SK-N-SH (cell line): ENCODE data around the gene SLC66A2. TPM values are rescaled to one million over a fixed set of nuclear protein-coding genes. Genes with fewer than 3 reads are reported as not detected.

Experiments
- CTCF ChIA-PET: fragments of 300-600, 350-600 bp; formaldehyde crosslinking; extraction: SDS; loops from one replicate; lab custom pipeline; 2021; lab: Yijun Ruan, JAX
- POLR2A ChIA-PET: fragments of 350-600 bp; sonication (Branson Sonifier 250); formaldehyde crosslinking; extraction: SDS; loops from one replicate; lab custom pipeline; 2020; ENCODE audit warnings: antibody characterized with exemption, inconsistent platforms; lab: Yijun Ruan, JAX
- DNase-seq: peaks from one replicate; pipeline ENCODE4 v3.0.0; 2012
- H2AFZ ChIP-seq: fragments of 200-600 bp; sonication (generic); 2 replicates; pipeline ENCODE4 v1.8.1; 2016; ENCODE audit warnings: antibody characterized with exemption, mild to moderate bottlenecking, low read depth
- H3F3A ChIP-seq: fragments of 200-600 bp; sonication (generic); replicated peaks from 2 replicates; pipeline ENCODE3; 2016; ENCODE audit warnings: antibody characterized with exemption, mild to moderate bottlenecking; ENCODE audit not compliant: insufficient read depth
- H3K27ac ChIP-seq, 2 experiments: fragments of 200-500 bp in 1 of 2; fragments of 200-600 bp in 1 of 2; sonication (Bioruptor generic) in 1 of 2; sonication (generic), shearing (Covaris generic) in 1 of 2; 2 replicates each; pipeline versions ENCODE4 v1.5.1 to v1.6.1; 2014 to 2016; ENCODE audit warnings: low read depth in 2 of 2, inconsistent platforms in 1 of 2, low read length in 1 of 2, mild to moderate bottlenecking in 1 of 2, mixed read lengths in 1 of 2
- H3K27me3 ChIP-seq: fragments of 200-600 bp; sonication (generic), shearing (Covaris generic); 2 replicates; pipeline ENCODE4 v1.6.1; 2016; ENCODE audit warnings: mixed run types; ENCODE audit not compliant: insufficient read depth
- H3K36me3 ChIP-seq, 2 experiments: fragments of 200-500 bp in 1 of 2; fragments of 200-600 bp in 1 of 2; sonication (Bioruptor generic) in 1 of 2; sonication (generic) in 1 of 2; replicated peaks in 1 of 2; 2 replicates each; pipeline versions ENCODE3 to v1.5.1; 2014 to 2016; ENCODE audit warnings: low read length in 1 of 2, mild to moderate bottlenecking in 1 of 2; ENCODE audit not compliant: insufficient read depth in 2 of 2, control insufficient read depth in 1 of 2
- H3K4me1 ChIP-seq, 2 experiments: fragments of 200-500 bp in 1 of 2; fragments of 200-600 bp in 1 of 2; sonication (Bioruptor generic) in 1 of 2; sonication (generic), shearing (Covaris generic) in 1 of 2; 2 replicates each; pipeline versions ENCODE4 v1.5.1 to v1.6.1; 2014 to 2016; ENCODE audit warnings: low read depth in 1 of 2, low read length in 1 of 2, mixed run types in 1 of 2; ENCODE audit not compliant: insufficient read depth in 2 of 2, control insufficient read depth in 1 of 2
- H3K4me2 ChIP-seq: fragments of 200-600 bp; sonication (generic), shearing (Covaris generic); 2 replicates; pipeline ENCODE4 v1.6.1; 2017; ENCODE audit warnings: mixed run types
- H3K4me3 ChIP-seq, 2 experiments: fragments of 200-500 bp in 1 of 2; fragments of 200-600 bp in 1 of 2; sonication (Bioruptor generic) in 1 of 2; sonication (generic), shearing (Covaris generic) in 1 of 2; 2 replicates each; pipeline versions ENCODE4 v1.5.1 to v1.8.1; 2014 to 2016; ENCODE audit warnings: low read depth in 2 of 2, inconsistent platforms in 1 of 2, low read length in 1 of 2, mild to moderate bottlenecking in 1 of 2, mixed read lengths in 1 of 2, moderate library complexity in 1 of 2
- H3K79me2 ChIP-seq: fragments of 200-600 bp; sonication (generic); 2 replicates; pipeline ENCODE4 v1.8.1; 2017; ENCODE audit warnings: mild to moderate bottlenecking; ENCODE audit not compliant: insufficient read depth
- H3K9ac ChIP-seq: fragments of 200-600 bp; sonication (generic); 2 replicates; pipeline ENCODE4 v1.6.1; 2017; ENCODE audit warnings: mixed run types
- H3K9me2 ChIP-seq: fragments of 200-600 bp; sonication (generic); 2 replicates; pipeline ENCODE4 v1.6.1; 2017; ENCODE audit warnings: mixed run types
- H3K9me3 ChIP-seq: fragments of 200-600 bp; sonication (generic); 2 replicates; pipeline ENCODE4 v1.6.1; 2017; ENCODE audit warnings: mixed run types, mild to moderate bottlenecking, moderate library complexity
- H4K20me1 ChIP-seq: fragments of 200-600 bp; sonication (generic); 2 replicates; pipeline ENCODE4 v1.6.1; 2017; ENCODE audit warnings: mild to moderate bottlenecking, mixed run types; ENCODE audit not compliant: insufficient read depth
- EZH2phosphoT487 ChIP-seq: fragments of 200-600 bp; sonication (generic); IDR thresholded peaks from 2 replicates; pipeline ENCODE4 v1.6.1; 2017; ENCODE audit warnings: low read depth, mixed run types, mild to moderate bottlenecking, antibody characterized with exemption, moderate library complexity, borderline replicate concordance
- FOXM1 ChIP-seq: IDR thresholded peaks from 2 replicates; pipeline ENCODE4 v1.4.0; 2012; ENCODE audit warnings: low read depth, mild to moderate bottlenecking
- GABPA ChIP-seq: IDR thresholded peaks from 2 replicates; pipeline ENCODE4 v1.4.0; 2012; ENCODE audit warnings: low read depth, mild to moderate bottlenecking
- IRF3 ChIP-seq: fragments of 150-350 bp; IDR thresholded peaks from 2 replicates; pipeline ENCODE4 v1.6.1; 2016; ENCODE audit warnings: mild to moderate bottlenecking, low read depth, low read length
- JUND ChIP-seq: IDR thresholded peaks from 2 replicates; pipeline ENCODE4 v1.4.0; 2012
- MAX ChIP-seq: IDR thresholded peaks from 2 replicates; pipeline ENCODE4 v1.4.0; 2012; ENCODE audit warnings: low read depth
- MEF2A ChIP-seq: IDR thresholded peaks from 2 replicates; pipeline ENCODE4 v1.4.0; 2012; ENCODE audit warnings: low read depth, borderline replicate concordance
- NFIC ChIP-seq: IDR thresholded peaks from 2 replicates; pipeline ENCODE4 v1.4.0; 2012; ENCODE audit warnings: borderline replicate concordance
- RCOR1 ChIP-seq: fragments of 150-350 bp; IDR thresholded peaks from 2 replicates; pipeline ENCODE4 v1.6.1; 2017; ENCODE audit warnings: antibody characterized with exemption, low read length
- REST ChIP-seq: IDR thresholded peaks from 2 replicates; pipeline ENCODE4 v1.6.1; 2012; ENCODE audit warnings: mild to moderate bottlenecking, low read depth, low read length, moderate library complexity
- SMC3 ChIP-seq: IDR thresholded peaks from 2 replicates; pipeline ENCODE4 v1.6.1; 2012; ENCODE audit warnings: low read depth, low read length, improper control_type of control experiment
- TAF1 ChIP-seq: IDR thresholded peaks from 2 replicates; pipeline ENCODE4 v1.6.1; 2012; ENCODE audit warnings: low read depth, mild to moderate bottlenecking, low read length, moderate library complexity, borderline replicate concordance
- YY1 ChIP-seq: IDR thresholded peaks from 2 replicates; pipeline ENCODE4 v1.4.0; 2012; ENCODE audit warnings: low read depth, mild to moderate bottlenecking
- ZBTB33 ChIP-seq: IDR thresholded peaks from 2 replicates; pipeline ENCODE4 v1.4.0; 2012; ENCODE audit warnings: low read depth, borderline replicate concordance
- WGBS: methylation state at CpG from one replicate; pipeline ENCODE4 v1.1.6; 2017; ENCODE audit warnings: low lambda C conversion rate; 5-methylcytosine and 5-hydroxymethylcytosine counted together
- polyA plus RNA-seq, 3 experiments: library from polyadenylated mRNA; depleted of rRNA; stranded (reverse); fragments of >200 nt; gene quantifications; 2 replicates each; pipeline ENCODE4 v1.2.3, GENCODE V29; 2012

SLC66A2 gene
- polyA plus RNA-seq, 1 of the 3 experiments (the other 2 are of a cell fraction), result 14.5 TPM

- CTCF ChIA-PET, result interaction anchor here (0.7 kb wide), 1 partner anchor 54 kb away, joined by 3 read pairs; no protein-coding TSS in a partner anchor
- peaks cover 25% of the 10 kb centered on the region; the same call in 1 of the 2 replicates for H4K20me1 ChIP-seq
- peaks cover 2 to 8% of the 10 kb centered on the region in 2 experiments; a peak in 1 of 4 replicates for H3K4me1 ChIP-seq
- H3K79me2 ChIP-seq, result peaks cover 39% of the 10 kb centered on the region
- peaks cover 4 to 8% of the 10 kb centered on the region in 2 experiments for H3K36me3 ChIP-seq
- no peaks in the 10 kb centered on the region for H3K9me2 ChIP-seq
- no peak overlapping the region for H3K9ac ChIP-seq
- no peak overlapping the region for H3K4me2 ChIP-seq
- no peak for DNase-seq
- no peak overlapping the region for H2AFZ ChIP-seq
- TF ChIP-seq SMC3, result no peak
- TF ChIP-seq REST, result no peak
- TF ChIP-seq EZH2phosphoT487, result no peak
- TF ChIP-seq MEF2A, result no peak
- no peak for TF ChIP-seq GABPA
- no peak for TF ChIP-seq MAX
- TF ChIP-seq RCOR1, result no peak
- TF ChIP-seq JUND, result no peak
- TF ChIP-seq FOXM1, result no peak
- no peak for TF ChIP-seq IRF3
- H3F3A ChIP-seq, result no peaks in the 10 kb centered on the region
- no peaks in the 10 kb centered on the region for H3K9me3 ChIP-seq
- no peak overlapping the region for H3K27ac ChIP-seq
- POLR2A ChIA-PET, result no interaction called here
- no peaks in the 10 kb centered on the region for H3K27me3 ChIP-seq
- 93% methylated on average over 10 of the region's 17 CpGs for WGBS
- H3K4me3 ChIP-seq, result no peak overlapping the region
Measured at GRCh38 chr18:79945118-79946042, 6.1 kb downstream of the SLC66A2 start.

- Histone ChIP-seq H3K27me3 (no peaks in the 10 kb centered on the region), H3K36me3 (peaks cover 8 to 9% of the 10 kb centered on the region in 2 experiments), H3K79me2 (peaks cover 34% of the 10 kb centered on the region), H3K27ac (no peak overlapping the region), H4K20me1 (peaks cover 19% of the 10 kb centered on the region; the same call in 1 of the 2 replicates), H3K4me1 (peaks cover 0 to 4% of the 10 kb centered on the region in 2 experiments; a peak in 1 of 4 replicates), H2AFZ (no peak overlapping the region), H3K4me2 (no peak overlapping the region), H3K4me3 (no peak overlapping the region), H3K9me3 (no peaks in the 10 kb centered on the region), H3K9ac (no peak overlapping the region), H3K9me2 (no peaks in the 10 kb centered on the region), H3F3A (no peaks in the 10 kb centered on the region)
- ChIA-PET CTCF (no interaction called here), POLR2A (no interaction called here)
- no peak for DNase-seq
- 93% methylated on average over 2 of the region's 3 CpGs for WGBS
- TF ChIP-seq FOXM1 (no peak), NFIC (no peak), YY1 (no peak), IRF3 (no peak), TAF1 (no peak), MAX (no peak), EZH2phosphoT487 (no peak), ZBTB33 (no peak)
Measured at GRCh38 chr18:79944746-79945117, 6.7 kb downstream of the SLC66A2 start.
